K562 (cell line): ENCODE data around the gene PPP2R3B. TPM values are rescaled to one million over a fixed set of nuclear protein-coding genes. Genes with fewer than 3 reads are reported as not detected.

Source experiments
- EHMT2 ChIP-seq: fragments of 450-650 bp; IDR thresholded peaks from 2 replicates; pipeline ENCODE4 v1.6.1; 2018; ENCODE audit warnings: antibody characterized with exemption
- FOXK2 ChIP-seq, 2 experiments: fragments of 450-650 bp; IDR thresholded peaks in 1 of 2; conservative IDR thresholded peaks in 1 of 2; 2 replicates each; pipeline ENCODE4 v1.6.1; 2016; ENCODE audit warnings: low read depth in 2 of 2, mild to moderate bottlenecking in 1 of 2
- HMGN3 ChIP-seq: IDR thresholded peaks from 2 replicates; pipeline ENCODE4 v1.6.1; 2011; ENCODE audit warnings: borderline replicate concordance, low read depth, mild to moderate bottlenecking, mixed read lengths, low read length; ENCODE audit not compliant: insufficient read length; ENCODE audit errors: extremely low read depth
- JUN ChIP-seq, 2 experiments: sonication (generic) in 1 of 2; formaldehyde crosslinking in 1 of 2; IDR thresholded peaks; 2 replicates each; pipeline versions ENCODE4 v1.6.1 to v1.8.0; 2012 to 2022; ENCODE audit warnings: borderline replicate concordance in 2 of 2, mild to moderate bottlenecking in 2 of 2, improper control_type of control experiment in 1 of 2, low read depth in 1 of 2, low read length in 1 of 2, missing genetic modification reagents in 1 of 2
- LARP7 ChIP-seq: fragments of 450-650 bp; IDR thresholded peaks from 2 replicates; pipeline ENCODE4 v1.6.1; 2016
- MEF2D ChIP-seq: conservative IDR thresholded peaks from 2 replicates; pipeline ENCODE4 v1.6.1; 2016; ENCODE audit warnings: low read depth, missing genetic modification characterization, missing compliant biosample characterization
- PHB ChIP-seq: fragments of 250-450 bp; sonication (Bioruptor Pico); IDR thresholded peaks from 2 replicates; pipeline ENCODE4 v1.5.0; 2021
- PHF20 ChIP-seq: fragments of 450-650 bp; IDR thresholded peaks from 2 replicates; pipeline ENCODE4 v1.6.1; 2018; ENCODE audit not compliant: partially characterized antibody
- PHF8 ChIP-seq: fragments of 200-600 bp; sonication (generic); IDR thresholded peaks from 2 replicates; pipeline ENCODE4 v1.6.1; 2012; ENCODE audit warnings: mixed run types, mild to moderate bottlenecking, inconsistent platforms, low read length, moderate library complexity, borderline replicate concordance
- SREBF1 ChIP-seq: fragments of 150-350 bp; IDR thresholded peaks from 2 replicates; pipeline ENCODE4 v1.6.1; 2014; ENCODE audit warnings: antibody characterized with exemption, low read depth, low read length, borderline replicate concordance
- SUPT5H ChIP-seq: fragments of 450-650 bp; IDR thresholded peaks from 2 replicates; pipeline ENCODE4 v1.6.1; 2016
- TCF3 ChIP-seq: sonication (generic); formaldehyde crosslinking; IDR thresholded peaks from 2 replicates; pipeline ENCODE4 v1.4.0; 2020; ENCODE audit warnings: mild to moderate bottlenecking, missing genetic modification reagents
- ZNF695 ChIP-seq: fragments of 450-650 bp; formaldehyde crosslinking; IDR thresholded peaks from 2 replicates; pipeline ENCODE4 v1.4.0; 2020; ENCODE audit warnings: mild to moderate bottlenecking, moderate library complexity
- ZNF717 ChIP-seq: fragments of 250-450 bp; sonication (Bioruptor Pico); IDR thresholded peaks from 2 replicates; pipeline ENCODE4 v1.5.0; 2021
- polyA plus RNA-seq, 8 experiments: library from polyadenylated mRNA; depleted of rRNA in 4 of 8; stranded (reverse) in 5 of 8; unstranded in 3 of 8; fragments of >200 nt; fragmentation: Nextera tagmentation in 2 of 8; fragmentation: Illumina TruSeq in 1 of 8; extraction: Ambion mirVana in 2 of 8; extraction: Trizol in 1 of 8; gene quantifications; 2 replicates each; pipeline versions ENCODE4 v1.2.1 to v1.2.3, GENCODE V29; 2011 to 2014; ENCODE audit warnings: inconsistent platforms in 1 of 8, missing spikeins in 1 of 8
- total RNA-seq, 7 experiments: library from RNA; depleted of rRNA in 6 of 7; stranded (reverse); fragments of >200 nt in 6 of 7; fragmentation: Illumina TruSeq in 2 of 7; extraction: Trizol in 2 of 7; gene quantifications; 2 replicates each; pipeline versions ENCODE4 v1.2.1 to v1.2.3, GENCODE V29; 2011 to 2021; ENCODE audit warnings: low replicate concordance in 1 of 7
- TF ChIP-seq, protein P1 (sequence below): sonication (generic); IDR thresholded peaks from 2 replicates; pipeline ENCODE4 v1.6.1; 2016
- TF ChIP-seq, protein P2 (sequence below): fragments of 250-450 bp; sonication (Bioruptor Pico); IDR thresholded peaks from 2 replicates; pipeline ENCODE4 v1.8.0; 2022; ENCODE audit warnings: moderate library complexity, mild to moderate bottlenecking, inconsistent platforms
- TF ChIP-seq, protein P3 (sequence below), 2 experiments: fragments of 450-650 bp in 1 of 2; sonication (generic) in 1 of 2; formaldehyde crosslinking in 1 of 2; IDR thresholded peaks; 2 replicates each; pipeline versions ENCODE4 v1.7.1 to v1.9.0; 2016 to 2022; ENCODE audit warnings: inconsistent platforms in 1 of 2, mild to moderate bottlenecking in 1 of 2, missing genetic modification reagents in 1 of 2

Gene PPP2R3B
- total and polyA plus RNA-seq, 9 of the 15 experiments (the other 6 are each of a cell fraction or from before 2014, with no cell fraction given), result 0.04 to 18.2 (median 8.2) TPM; not detected in 1

DNA sequence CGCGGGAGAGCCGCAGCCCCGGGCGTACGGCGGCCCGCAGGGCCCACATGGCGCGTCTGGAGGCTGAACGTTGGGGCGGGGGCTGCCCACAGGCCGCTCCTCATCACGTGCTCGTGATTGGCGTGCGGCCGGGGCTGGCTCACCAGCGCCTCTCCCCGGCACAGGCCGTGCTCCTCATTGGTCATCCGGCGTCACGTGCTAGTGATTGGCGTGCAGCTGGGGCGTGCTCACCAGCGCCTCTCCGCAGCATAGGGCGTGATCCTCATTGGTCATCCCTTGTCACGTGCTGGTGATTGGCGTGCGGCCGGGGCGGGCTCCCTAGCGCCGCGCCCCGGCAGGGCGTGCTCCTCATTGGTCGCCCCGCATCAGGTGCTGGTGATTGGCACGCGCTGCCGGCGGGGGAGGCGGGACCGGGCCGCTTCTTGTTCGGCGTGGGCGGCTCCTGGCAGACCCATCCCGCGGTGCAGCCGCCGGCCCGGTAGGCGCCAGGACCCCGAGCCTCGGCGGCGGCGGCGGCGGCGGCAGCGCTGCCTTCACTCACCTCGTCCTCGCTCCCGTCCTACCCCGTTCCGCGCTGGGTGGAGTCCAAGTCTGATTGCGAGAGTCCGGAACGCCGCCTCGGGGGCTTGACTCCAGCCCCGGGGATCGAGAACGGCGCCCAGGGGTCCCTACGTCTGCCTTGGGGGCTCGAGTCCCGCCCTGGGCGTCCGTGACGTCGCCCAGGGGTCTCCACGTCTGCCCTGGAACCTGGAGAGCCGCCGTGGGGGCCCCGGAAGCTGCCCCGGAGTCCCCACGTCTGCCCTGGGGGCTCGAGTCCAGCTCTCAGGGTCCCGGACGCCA lies 67.7 kb downstream of the PPP2R3B start, which contains the start of gene GTPBP6 (continued):
- TF ChIP-seq, protein P1, sequence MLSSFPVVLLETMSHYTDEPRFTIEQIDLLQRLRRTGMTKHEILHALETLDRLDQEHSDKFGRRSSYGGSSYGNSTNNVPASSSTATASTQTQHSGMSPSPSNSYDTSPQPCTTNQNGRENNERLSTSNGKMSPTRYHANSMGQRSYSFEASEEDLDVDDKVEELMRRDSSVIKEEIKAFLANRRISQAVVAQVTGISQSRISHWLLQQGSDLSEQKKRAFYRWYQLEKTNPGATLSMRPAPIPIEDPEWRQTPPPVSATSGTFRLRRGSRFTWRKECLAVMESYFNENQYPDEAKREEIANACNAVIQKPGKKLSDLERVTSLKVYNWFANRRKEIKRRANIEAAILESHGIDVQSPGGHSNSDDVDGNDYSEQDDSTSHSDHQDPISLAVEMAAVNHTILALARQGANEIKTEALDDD, result no peak
- TF ChIP-seq PHF8 (peak; percentile 33; the same call in 1 of the 2 replicates), ZNF695 (CRISPR knock-in tag) (no peak), SREBF1 (peak; percentile 97), HMGN3 (peak; percentile 28), EHMT2 (no peak), JUN (IDR thresholded peaks at IDR 0.05; ENCODE audit: borderline replicate concordance, low read depth, low read length) (peak; percentile 64; the same call in 1 of the 2 replicates), JUN (CRISPR knock-in tag; IDR thresholded peaks at IDR 0.05; ENCODE audit: borderline replicate concordance) (no peak), PHB (CRISPR knock-in tag) (no peak), LARP7 (no peak), ZNF717 (CRISPR knock-in tag) (no peak), PHF20 (no peak), SUPT5H (peak; percentile 62), MEF2D (no peak), TCF3 (CRISPR knock-in tag) (no peak), FOXK2 (conservative IDR thresholded peaks at IDR 0.05 in 1 of 2, IDR thresholded peaks at IDR 0.05 in 1 of 2; ENCODE audit: low read depth in 2 of 2) (peak in 1 of 2 experiments; percentile 70; a peak in 1 of 4 replicates)
- TF ChIP-seq, protein P2, sequence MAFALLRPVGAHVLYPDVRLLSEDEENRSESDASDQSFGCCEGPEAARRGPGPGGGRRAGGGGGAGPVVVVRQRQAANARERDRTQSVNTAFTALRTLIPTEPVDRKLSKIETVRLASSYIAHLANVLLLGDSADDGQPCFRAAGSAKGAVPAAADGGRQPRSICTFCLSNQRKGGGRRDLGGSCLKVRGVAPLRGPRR (CRISPR knock-in tag), result no peak
- TF ChIP-seq, protein P3, sequence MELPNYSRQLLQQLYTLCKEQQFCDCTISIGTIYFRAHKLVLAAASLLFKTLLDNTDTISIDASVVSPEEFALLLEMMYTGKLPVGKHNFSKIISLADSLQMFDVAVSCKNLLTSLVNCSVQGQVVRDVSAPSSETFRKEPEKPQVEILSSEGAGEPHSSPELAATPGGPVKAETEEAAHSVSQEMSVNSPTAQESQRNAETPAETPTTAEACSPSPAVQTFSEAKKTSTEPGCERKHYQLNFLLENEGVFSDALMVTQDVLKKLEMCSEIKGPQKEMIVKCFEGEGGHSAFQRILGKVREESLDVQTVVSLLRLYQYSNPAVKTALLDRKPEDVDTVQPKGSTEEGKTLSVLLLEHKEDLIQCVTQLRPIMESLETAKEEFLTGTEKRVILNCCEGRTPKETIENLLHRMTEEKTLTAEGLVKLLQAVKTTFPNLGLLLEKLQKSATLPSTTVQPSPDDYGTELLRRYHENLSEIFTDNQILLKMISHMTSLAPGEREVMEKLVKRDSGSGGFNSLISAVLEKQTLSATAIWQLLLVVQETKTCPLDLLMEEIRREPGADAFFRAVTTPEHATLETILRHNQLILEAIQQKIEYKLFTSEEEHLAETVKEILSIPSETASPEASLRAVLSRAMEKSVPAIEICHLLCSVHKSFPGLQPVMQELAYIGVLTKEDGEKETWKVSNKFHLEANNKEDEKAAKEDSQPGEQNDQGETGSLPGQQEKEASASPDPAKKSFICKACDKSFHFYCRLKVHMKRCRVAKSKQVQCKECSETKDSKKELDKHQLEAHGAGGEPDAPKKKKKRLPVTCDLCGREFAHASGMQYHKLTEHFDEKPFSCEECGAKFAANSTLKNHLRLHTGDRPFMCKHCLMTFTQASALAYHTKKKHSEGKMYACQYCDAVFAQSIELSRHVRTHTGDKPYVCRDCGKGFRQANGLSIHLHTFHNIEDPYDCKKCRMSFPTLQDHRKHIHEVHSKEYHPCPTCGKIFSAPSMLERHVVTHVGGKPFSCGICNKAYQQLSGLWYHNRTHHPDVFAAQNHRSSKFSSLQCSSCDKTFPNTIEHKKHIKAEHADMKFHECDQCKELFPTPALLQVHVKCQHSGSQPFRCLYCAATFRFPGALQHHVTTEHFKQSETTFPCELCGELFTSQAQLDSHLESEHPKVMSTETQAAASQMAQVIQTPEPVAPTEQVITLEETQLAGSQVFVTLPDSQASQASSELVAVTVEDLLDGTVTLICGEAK (IDR thresholded peaks at IDR 0.05), result 0 out of 2 replicates have a peak, but pooled peaks have one; percentile 23
- TF ChIP-seq, protein P3 (CRISPR knock-in tag; IDR thresholded peaks at IDR 0.05), result no peak
